Osteocyte (in vitro differentiated cells): ENCODE results near the gene RNF214. TPM values are rescaled to one million over a fixed set of nuclear protein-coding genes. Genes with fewer than 3 reads are reported as not detected.

Experiments used
- DNase-seq: peaks from one replicate; pipeline ENCODE4 v3.0.0; 2021; ENCODE audit warnings: mixed read lengths; ENCODE audit not compliant: unreplicated experiment; ENCODE audit errors: extremely low spot score
- H3K27ac Mint-ChIP-seq: one replicate; pipeline ENCODE4 v1.8.0; 2021; ENCODE audit warnings: mild to moderate bottlenecking, mixed read lengths; ENCODE audit not compliant: unreplicated experiment
- H3K27me3 Mint-ChIP-seq: one replicate; pipeline ENCODE4 v1.8.0; 2021; ENCODE audit warnings: mixed read lengths; ENCODE audit not compliant: unreplicated experiment
- H3K36me3 Mint-ChIP-seq: one replicate; pipeline ENCODE4 v1.8.0; 2021; ENCODE audit warnings: mixed read lengths; ENCODE audit not compliant: unreplicated experiment
- H3K4me1 Mint-ChIP-seq: one replicate; pipeline ENCODE4 v1.8.0; 2021; ENCODE audit warnings: mixed read lengths; ENCODE audit not compliant: unreplicated experiment
- H3K4me3 Mint-ChIP-seq: one replicate; pipeline ENCODE4 v1.8.0; 2021; ENCODE audit warnings: mild to moderate bottlenecking, moderate library complexity, mixed read lengths; ENCODE audit not compliant: unreplicated experiment
- H3K9me3 Mint-ChIP-seq: one replicate; pipeline ENCODE4 v1.8.0; 2021; ENCODE audit warnings: mixed read lengths; ENCODE audit not compliant: unreplicated experiment
- CTCF ChIP-seq: fragments of 200-600 bp; sonication (generic); IDR thresholded peaks from 2 replicates; pipeline ENCODE4 v1.5.0; 2021; ENCODE audit warnings: antibody characterized with exemption, mild to moderate bottlenecking, moderate library complexity
- total RNA-seq: library from RNA; stranded (reverse); gene quantifications from 2 replicates; pipeline ENCODE4 v1.2.1, GENCODE V29; 2021

The RNF214 gene
- total RNA-seq, 1 donor from 2014 or later, result 32.8 TPM

DNA sequence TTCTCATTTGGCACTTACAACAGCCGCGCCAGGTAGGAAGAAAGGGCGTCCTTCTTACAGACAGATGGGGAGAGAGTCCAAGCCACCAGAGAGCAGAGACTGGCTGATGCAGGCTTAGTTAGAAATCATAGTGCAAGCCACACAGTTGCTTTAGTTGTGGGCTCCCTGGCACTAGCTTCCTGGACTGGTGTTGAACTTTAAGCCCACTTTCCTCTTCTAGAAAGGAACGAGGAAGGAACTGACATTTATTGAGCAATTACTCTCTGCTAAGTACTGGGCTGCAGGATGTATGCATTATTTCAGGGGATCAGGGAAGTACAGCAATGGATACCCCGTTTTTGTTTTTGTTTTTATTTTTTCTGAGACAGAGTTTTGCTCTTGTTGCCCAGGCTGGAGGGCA lies 80.6 kb downstream of the RNF214 start:
- Mint-ChIP-seq H3K27me3 (no peaks in the 10 kb centered on the region), H3K4me3 (no peak overlapping the region), H3K9me3 (no peaks in the 10 kb centered on the region), H3K36me3 (peaks cover 1% of the 10 kb centered on the region), H3K4me1 (peaks cover 23% of the 10 kb centered on the region), H3K27ac (no peak overlapping the region)
- no peak for TF ChIP-seq CTCF
- DNase-seq, result no peak

GRCh38 chr11:117313828-117314768 lies 81.6 kb downstream of the RNF214 start:
- H3K4me3 Mint-ChIP-seq, result peak overlapping the region; percentile 72
- peaks cover 25% of the 10 kb centered on the region for H3K4me1 Mint-ChIP-seq
- no peaks in the 10 kb centered on the region for H3K27me3 Mint-ChIP-seq
- H3K27ac Mint-ChIP-seq, result no peak overlapping the region
- peaks cover 1% of the 10 kb centered on the region for H3K36me3 Mint-ChIP-seq
- DNase-seq, result no peak
- H3K9me3 Mint-ChIP-seq, result no peaks in the 10 kb centered on the region
- no peak for TF ChIP-seq CTCF

DNA sequence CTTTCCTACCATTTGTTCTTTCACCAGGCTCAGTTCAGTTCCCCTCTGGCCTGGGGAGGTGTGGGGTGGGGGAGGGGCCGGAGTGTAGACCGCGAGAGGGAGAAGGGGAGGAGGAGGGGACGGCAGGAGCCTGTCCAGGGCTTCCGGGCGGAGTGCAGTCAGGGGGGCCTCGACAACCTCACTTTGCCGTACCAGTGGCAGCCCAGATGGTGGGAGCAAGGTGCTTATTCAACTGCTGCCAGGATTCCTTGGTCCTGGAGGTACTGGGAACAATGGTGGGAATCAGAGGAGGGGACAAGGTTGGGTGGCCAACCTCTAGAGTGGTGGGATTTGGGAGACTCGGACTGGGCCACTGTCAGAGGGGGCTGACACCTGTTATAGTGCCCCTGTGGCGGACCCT lies 82.4 kb downstream of the RNF214 start:
- no peak for TF ChIP-seq CTCF
- Mint-ChIP-seq H3K36me3 (peaks cover 1% of the 10 kb centered on the region), H3K4me1 (peaks cover 30% of the 10 kb centered on the region), H3K9me3 (no peaks in the 10 kb centered on the region), H3K27me3 (no peaks in the 10 kb centered on the region), H3K4me3 (peak overlapping the region; percentile 72), H3K27ac (peak overlapping the region; percentile 41)
- no peak for DNase-seq

GRCh38 chr11:117315285-117316196 lies 83.1 kb downstream of the RNF214 start:
- no peaks in the 10 kb centered on the region for H3K9me3 Mint-ChIP-seq

More at GRCh38 chr11:117315285-117316196, 83.1 kb downstream of the RNF214 start:
- no peak for DNase-seq
- Mint-ChIP-seq H3K27me3 (no peaks in the 10 kb centered on the region), H3K4me3 (peak overlapping the region; percentile 85), H3K4me1 (peaks cover 30% of the 10 kb centered on the region), H3K36me3 (peaks cover 1% of the 10 kb centered on the region), H3K27ac (peak overlapping the region; percentile 41)
- TF ChIP-seq CTCF, result no peak
